LNCAP (cell line): Measurements from ENCODE around the gene TLNRD1.

Experiments
- TF ChIP-seq, protein P1 (sequence below): fragments of 450-650 bp; IDR thresholded peaks from 2 replicates; pipeline ENCODE4 v1.5.1; 2017; ENCODE audit warnings: mild to moderate bottlenecking

The TLNRD1 gene

DNA sequence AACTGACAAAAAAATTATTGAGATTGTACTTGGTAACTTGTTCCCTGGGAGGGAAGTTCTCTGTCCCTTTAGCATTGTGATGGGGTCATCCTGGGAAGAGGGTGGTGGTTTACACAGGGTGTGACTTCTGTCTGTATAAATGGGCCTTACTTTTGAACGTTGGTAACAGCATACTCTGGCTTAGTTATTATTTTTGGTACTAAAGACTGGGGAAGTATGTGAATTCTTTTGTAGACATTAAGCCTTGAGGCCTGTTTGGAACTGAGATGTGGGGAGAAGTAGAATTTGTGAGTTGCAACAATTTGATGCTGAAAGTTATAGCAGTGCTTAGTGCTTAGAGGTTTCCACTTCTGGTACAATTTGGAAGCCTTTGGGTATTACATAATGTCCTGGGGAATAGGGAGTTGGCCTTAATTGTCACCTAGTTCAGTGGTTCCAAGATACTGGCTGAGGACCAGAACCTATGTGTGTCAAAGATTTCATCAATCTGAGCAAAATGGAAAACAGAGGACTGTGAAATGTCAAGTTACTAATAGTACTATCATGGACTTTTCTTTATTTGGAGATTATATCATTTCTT lies 15.9 kb downstream of the TLNRD1 start:
- TF ChIP-seq, protein P1, sequence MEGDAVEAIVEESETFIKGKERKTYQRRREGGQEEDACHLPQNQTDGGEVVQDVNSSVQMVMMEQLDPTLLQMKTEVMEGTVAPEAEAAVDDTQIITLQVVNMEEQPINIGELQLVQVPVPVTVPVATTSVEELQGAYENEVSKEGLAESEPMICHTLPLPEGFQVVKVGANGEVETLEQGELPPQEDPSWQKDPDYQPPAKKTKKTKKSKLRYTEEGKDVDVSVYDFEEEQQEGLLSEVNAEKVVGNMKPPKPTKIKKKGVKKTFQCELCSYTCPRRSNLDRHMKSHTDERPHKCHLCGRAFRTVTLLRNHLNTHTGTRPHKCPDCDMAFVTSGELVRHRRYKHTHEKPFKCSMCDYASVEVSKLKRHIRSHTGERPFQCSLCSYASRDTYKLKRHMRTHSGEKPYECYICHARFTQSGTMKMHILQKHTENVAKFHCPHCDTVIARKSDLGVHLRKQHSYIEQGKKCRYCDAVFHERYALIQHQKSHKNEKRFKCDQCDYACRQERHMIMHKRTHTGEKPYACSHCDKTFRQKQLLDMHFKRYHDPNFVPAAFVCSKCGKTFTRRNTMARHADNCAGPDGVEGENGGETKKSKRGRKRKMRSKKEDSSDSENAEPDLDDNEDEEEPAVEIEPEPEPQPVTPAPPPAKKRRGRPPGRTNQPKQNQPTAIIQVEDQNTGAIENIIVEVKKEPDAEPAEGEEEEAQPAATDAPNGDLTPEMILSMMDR = no peak

- TF ChIP-seq, protein P1 = no peak
These were observed 17.5 kb downstream of the TLNRD1 start for GRCh38 chr15:81018197-81018596.

- TF ChIP-seq, protein P1 = no peak
These were observed 20.6 kb downstream of the TLNRD1 start for GRCh38 chr15:81021321-81021720.

GRCh38 chr15:81023483-81024264 lies 23.0 kb downstream of the TLNRD1 start:
- TF ChIP-seq, protein P1 = no peak

GRCh38 chr15:81024265-81024872 lies 23.6 kb downstream of the TLNRD1 start:
- TF ChIP-seq, protein P1 = no peak

- TF ChIP-seq, protein P1 = no peak
These were observed 24.2 kb downstream of the TLNRD1 start for GRCh38 chr15:81024936-81025335.

- TF ChIP-seq, protein P1 = no peak
These were observed 25.1 kb downstream of the TLNRD1 start for GRCh38 chr15:81025721-81026370.
